HCT116 (cell line): ENCODE data around the gene CABS1. TPM values are rescaled to one million over a fixed set of nuclear protein-coding genes. Genes with fewer than 3 reads are reported as not detected.

Experiments used
- ATAC-seq: fragments of 200-7000 bp; cut with Tn5 transposase; 2 replicates; pipeline ENCODE4 v1.9.1; 2020; ENCODE audit warnings: mild to moderate bottlenecking, moderate library complexity
- BruUV-seq: library from RNA; stranded (reverse); fragments of 400-500 nt; replicated peaks from 2 replicates; lab custom pipeline; 2021; lab: Mats Ljungman, UMichigan
- CTCF ChIA-PET: fragments of 300-600 bp; sonication (Branson Sonifier 250); formaldehyde crosslinking; loops from one replicate; lab custom pipeline; 2021; ENCODE audit warnings: antibody characterized with exemption; lab: Charles Lee
- POLR2A ChIA-PET: fragments of 300-600, 350-600 bp; sonication (Branson Sonifier 250); formaldehyde crosslinking; loops from one replicate; lab custom pipeline; 2021; ENCODE audit warnings: antibody characterized with exemption; lab: Charles Lee
- RAD21 ChIA-PET, 2 experiments: fragments of 300-600 bp; sonication (Branson Sonifier 250); formaldehyde crosslinking; loops; one replicate each; lab custom pipeline; 2023; ENCODE audit warnings: low total read pairs in 2 of 2; ENCODE audit not compliant: uncharacterized antibody in 2 of 2, unreplicated experiment in 2 of 2, low non-redundant PET in 1 of 2; lab: Charles Lee
- DNase-seq: peaks from one replicate; pipeline ENCODE4 v3.0.0-alpha.2; 2010; ENCODE audit warnings: low read depth, low spot score
- H2AFZ ChIP-seq: fragments of 200-600 bp; shearing (Covaris generic), sonication (generic); 2 replicates; pipeline ENCODE4 v1.6.1; 2017; ENCODE audit warnings: low read depth, mixed run types, mixed read lengths, antibody characterized with exemption, low read length; ENCODE audit not compliant: poor library complexity, severe bottlenecking
- H3K27ac ChIP-seq: 2 replicates; pipeline ENCODE4 v1.5.1; 2012; ENCODE audit warnings: low read depth, low read length
- H3K27me3 ChIP-seq: fragments of 200-600 bp; sonication (generic); 2 replicates; pipeline ENCODE4 v1.6.1; 2016; ENCODE audit warnings: mixed run types, low read length, mixed read lengths; ENCODE audit not compliant: insufficient read depth
- H3K36me3 ChIP-seq, 2 experiments: fragments of 200-500 bp in 1 of 2; fragments of 200-600 bp in 1 of 2; sonication (Bioruptor generic) in 1 of 2; sonication (generic) in 1 of 2; 2 replicates each; pipeline versions ENCODE4 v1.5.1 to v1.6.1; 2014 to 2016; ENCODE audit warnings: low read length in 2 of 2, inconsistent platforms in 1 of 2, mixed read lengths in 1 of 2, mixed run types in 1 of 2; ENCODE audit not compliant: insufficient read depth in 2 of 2, control insufficient read depth in 1 of 2
- H3K4me1 ChIP-seq, 2 experiments: fragments of 200-600 bp in 1 of 2; sonication (generic) in 1 of 2; 2 replicates each; pipeline versions ENCODE4 v1.5.1 to v1.6.1; 2012 to 2017; ENCODE audit warnings: low read length in 2 of 2, inconsistent platforms in 1 of 2, mild to moderate bottlenecking in 1 of 2, mixed read lengths in 1 of 2, mixed run types in 1 of 2, moderate library complexity in 1 of 2; ENCODE audit not compliant: insufficient read depth in 2 of 2, control insufficient read depth in 1 of 2
- H3K4me2 ChIP-seq: fragments of 200-600 bp; sonication (generic); 2 replicates; pipeline ENCODE4 v1.6.1; 2017; ENCODE audit warnings: mixed run types, low read length, mixed read lengths
- H3K4me3 ChIP-seq, 2 experiments: fragments of 200-600 bp in 1 of 2; sonication (generic) in 1 of 2; replicated peaks in 1 of 2; 2 replicates each; pipeline ENCODE4 v1.5.1; 2011 to 2016; ENCODE audit warnings: low read length in 2 of 2, control low read depth in 1 of 2, low read depth in 1 of 2, mild to moderate bottlenecking in 1 of 2, mixed read lengths in 1 of 2, mixed run types in 1 of 2
- H3K79me2 ChIP-seq: fragments of 200-600 bp; sonication (generic); 2 replicates; pipeline ENCODE4 v1.6.1; 2017; ENCODE audit warnings: mild to moderate bottlenecking, mixed run types, low read length, moderate library complexity, mixed read lengths; ENCODE audit not compliant: insufficient read depth
- H3K9ac ChIP-seq: fragments of 200-600 bp; sonication (generic); 2 replicates; pipeline ENCODE4 v1.6.1; 2016; ENCODE audit warnings: low read length, mixed read lengths
- H3K9me2 ChIP-seq: fragments of 200-600 bp; sonication (generic), shearing (Covaris generic); 2 replicates; pipeline ENCODE4 v1.6.1; 2017; ENCODE audit warnings: mixed run types, mild to moderate bottlenecking, moderate library complexity; ENCODE audit not compliant: insufficient read depth
- H3K9me3 ChIP-seq, 2 experiments: fragments of 200-500 bp in 1 of 2; fragments of 200-600 bp in 1 of 2; sonication (Bioruptor generic) in 1 of 2; sonication (generic) in 1 of 2; 2 replicates each; pipeline ENCODE4 v1.6.1; 2014 to 2017; ENCODE audit warnings: low read length in 2 of 2, mixed read lengths in 2 of 2, inconsistent platforms in 1 of 2, low read depth in 1 of 2, mild to moderate bottlenecking in 1 of 2, mixed run types in 1 of 2, moderate library complexity in 1 of 2; ENCODE audit not compliant: control insufficient read depth in 1 of 2, insufficient read depth in 1 of 2
- H4K20me1 ChIP-seq: fragments of 200-600 bp; sonication (generic), shearing (Covaris generic); 2 replicates; pipeline ENCODE4 v1.6.1; 2017; ENCODE audit warnings: mixed run types, mild to moderate bottlenecking, moderate library complexity; ENCODE audit not compliant: insufficient read depth
- CBX3 ChIP-seq: IDR thresholded peaks from 2 replicates; pipeline ENCODE4 v1.6.1; 2012; ENCODE audit warnings: low read depth
- CEBPB ChIP-seq: IDR thresholded peaks from 2 replicates; pipeline ENCODE4 v1.6.1; 2012; ENCODE audit warnings: low read depth
- CTCF ChIP-seq, 3 experiments: fragments of 200-600 bp in 1 of 3; sonication (generic) in 1 of 3; IDR thresholded peaks in 2 of 3; conservative IDR thresholded peaks in 1 of 3; 2 replicates each; pipeline ENCODE4 v1.5.1; 2012 to 2017; ENCODE audit warnings: low read depth in 2 of 3, low read length in 2 of 3, antibody characterized with exemption in 1 of 3, borderline replicate concordance in 1 of 3, control low read depth in 1 of 3, mild to moderate bottlenecking in 1 of 3, mixed read lengths in 1 of 3, mixed run types in 1 of 3, moderate library complexity in 1 of 3; ENCODE audit not compliant: insufficient read depth in 1 of 3
- EGR1 ChIP-seq: IDR thresholded peaks from 2 replicates; pipeline ENCODE4 v1.6.1; 2012; ENCODE audit warnings: low read depth
- EZH2 ChIP-seq: fragments of 200-600 bp; sonication (generic); IDR thresholded peaks from 2 replicates; pipeline ENCODE4 v1.6.1; 2017; ENCODE audit warnings: antibody characterized with exemption, mixed run types
- EZH2phosphoT487 ChIP-seq: fragments of 200-600 bp; IDR thresholded peaks from 2 replicates; pipeline ENCODE4 v1.6.1; 2018; ENCODE audit warnings: antibody characterized with exemption, borderline replicate concordance
- FOSL1 ChIP-seq: IDR thresholded peaks from 2 replicates; pipeline ENCODE4 v1.6.1; 2012; ENCODE audit warnings: low read depth
- JUND ChIP-seq: IDR thresholded peaks from 2 replicates; pipeline ENCODE4 v1.6.1; 2012
- POLR2AphosphoS5 ChIP-seq: IDR thresholded peaks from 2 replicates; pipeline ENCODE4 v1.6.1; 2011; ENCODE audit warnings: mild to moderate bottlenecking, low read depth, low read length, moderate library complexity
- REST ChIP-seq: IDR thresholded peaks from 2 replicates; pipeline ENCODE4 v1.6.1; 2012; ENCODE audit warnings: low read depth
- SIN3A ChIP-seq: IDR thresholded peaks from 2 replicates; pipeline ENCODE4 v1.6.1; 2012; ENCODE audit warnings: low read depth
- SP1 ChIP-seq: IDR thresholded peaks from 2 replicates; pipeline ENCODE4 v1.6.1; 2012; ENCODE audit warnings: low read depth
- TCF7L2 ChIP-seq: IDR thresholded peaks from 2 replicates; pipeline ENCODE4 v1.7.0; 2011; ENCODE audit warnings: borderline replicate concordance, inconsistent platforms; ENCODE audit not compliant: insufficient read depth, insufficient read length; ENCODE audit errors: extremely low read depth
- ZBTB33 ChIP-seq: IDR thresholded peaks from 2 replicates; pipeline ENCODE4 v1.6.1; 2011; ENCODE audit warnings: mild to moderate bottlenecking, low read length, moderate library complexity; ENCODE audit not compliant: insufficient replicate concordance; ENCODE audit errors: extremely low read depth
- ZFX ChIP-seq: fragments of 450-650 bp; IDR thresholded peaks from 2 replicates; pipeline ENCODE4 v1.6.1; 2017
- intact Hi-C: fragments of 100-400 bp; cut with micrococcal nuclease; formaldehyde crosslinking; loops from 2 replicates; pipeline ENCODE4 v1.10.0; 2022
- total RNA-seq: library from RNA; stranded (reverse); gene quantifications from one replicate; pipeline ENCODE4 v1.2.1, GENCODE V29; 2021; ENCODE audit not compliant: unreplicated experiment

Gene CABS1
- total RNA-seq, 1 experiment from 2014 or later: not detected

GRCh38 chr4:70305601-70306000 lies 29.2 kb upstream of the CABS1 start:
- ATAC-seq (no peak), DNase-seq (no peak)
- no peak overlapping the region for H3K4me3 ChIP-seq
- no peaks in the 10 kb centered on the region for H4K20me1 ChIP-seq
- intact Hi-C loops: no loop called here
- no peaks in the 10 kb centered on the region for H3K9me3 ChIP-seq
- H3K9ac ChIP-seq: no peak overlapping the region
- ChIA-PET POLR2A (no interaction called here), CTCF (no interaction called here), RAD21 (no interaction called here)
- H3K36me3 ChIP-seq: no peaks in the 10 kb centered on the region
- H3K4me2 ChIP-seq: no peak overlapping the region
- no peaks in the 10 kb centered on the region for H3K4me1 ChIP-seq
- no peaks in the 10 kb centered on the region for H3K79me2 ChIP-seq
- no peak for TF ChIP-seq TCF7L2
- H3K27me3 ChIP-seq: no peaks in the 10 kb centered on the region
- H2AFZ ChIP-seq: no peak overlapping the region
- no peak overlapping the region for H3K27ac ChIP-seq
- BruUV-seq: no TSS peak
- H3K9me2 ChIP-seq: no peaks in the 10 kb centered on the region

- Histone ChIP-seq H4K20me1 (no peaks in the 10 kb centered on the region), H3K4me2 (no peak overlapping the region), H3K9ac (no peak overlapping the region), H3K27me3 (no peaks in the 10 kb centered on the region), H3K27ac (no peak overlapping the region), H3K36me3 (no peaks in the 10 kb centered on the region), H3K4me1 (no peaks in the 10 kb centered on the region), H2AFZ (no peak overlapping the region), H3K4me3 (no peak overlapping the region), H3K9me3 (no peaks in the 10 kb centered on the region), H3K79me2 (no peaks in the 10 kb centered on the region), H3K9me2 (no peaks in the 10 kb centered on the region)
- intact Hi-C loops: no loop called here
- CTCF ChIA-PET: no interaction called here
- POLR2A ChIA-PET: no interaction called here
- RAD21 ChIA-PET: no interaction called here
- no TSS peak for BruUV-seq
- ATAC-seq (no peak), DNase-seq (no peak)
- TF ChIP-seq EGR1 (no peak), JUND (no peak), ZBTB33 (no peak), SP1 (no peak), CEBPB (no peak), REST (no peak), CTCF (IDR thresholded peaks at IDR 0.05 in 2 of 3, conservative IDR thresholded peaks at IDR 0.05 in 1 of 3; ENCODE audit: borderline replicate concordance in 1 of 3, insufficient read depth in 1 of 3, low read depth in 2 of 3, low read length in 2 of 3) (no peak), FOSL1 (no peak), EZH2phosphoT487 (no peak), POLR2AphosphoS5 (no peak), ZFX (no peak), EZH2 (no peak), SIN3A (no peak), CBX3 (no peak)
Measured at GRCh38 chr4:70306076-70306475, 28.7 kb upstream of the CABS1 start.
